Adipose tissue (tissue), 3 donors: ENCODE data around the gene AHSP. TPM values are rescaled to one million over a fixed set of nuclear protein-coding genes. Genes with fewer than 3 reads are reported as not detected.
"Not testable (repeated sequence)": the region's sequence is repeated elsewhere in the genome, so short reads cannot be mapped to it uniquely, and the experiment has no call there.

ENCODE experiments used
- H3K27ac ChIP-seq: one replicate; pipeline ENCODE4 v1.5.1; 2013; ENCODE audit warnings: low read depth, low read length
- WGBS, 3 donors: extraction: QIAGEN DNeasy Blood & Tissue Kit; methylation state at CpG; one replicate each; pipeline ENCODE4 v1.1.7; 2013; 5-methylcytosine and 5-hydroxymethylcytosine counted together
- polyA plus RNA-seq, 3 donors: library from polyadenylated mRNA; stranded (reverse); fragments of 200-250 nt; gene quantifications; one replicate each; pipeline ENCODE4 v1.2.3, GENCODE V29; 2013
- donor health status: healthy with polysubstance abuse.
- donor health status: Bipolar disorder and iron deficiency.
- donor health status: healthy.

Gene AHSP
- polyA plus RNA-seq, 3 donors, result 0.28 TPM; not detected in 2

DNA sequence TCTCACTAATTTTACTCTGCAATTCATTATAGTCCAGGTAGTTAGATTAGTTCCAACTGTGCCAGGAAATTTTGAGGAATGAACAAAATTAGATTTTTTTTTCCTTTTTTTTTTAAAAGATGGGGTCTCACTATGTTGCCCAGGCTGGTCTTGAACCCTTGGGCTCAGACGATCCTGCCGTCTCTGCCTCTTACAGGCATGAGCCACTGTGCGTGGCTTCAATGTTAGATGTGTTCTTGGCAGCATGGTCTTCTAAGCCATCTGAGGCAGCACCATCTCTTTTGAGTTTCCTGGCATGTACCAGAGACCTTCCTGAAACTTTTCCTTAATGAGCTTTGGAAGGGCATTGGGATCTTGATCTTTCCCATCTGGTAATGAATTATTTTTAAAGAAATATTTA lies 2.6 kb upstream of the AHSP start:
- WGBS, 3 donors, result 86 to 96% (median 91%) methylated on average over 3 of the region's 3 CpGs
- no peak overlapping the region for H3K27ac ChIP-seq

DNA sequence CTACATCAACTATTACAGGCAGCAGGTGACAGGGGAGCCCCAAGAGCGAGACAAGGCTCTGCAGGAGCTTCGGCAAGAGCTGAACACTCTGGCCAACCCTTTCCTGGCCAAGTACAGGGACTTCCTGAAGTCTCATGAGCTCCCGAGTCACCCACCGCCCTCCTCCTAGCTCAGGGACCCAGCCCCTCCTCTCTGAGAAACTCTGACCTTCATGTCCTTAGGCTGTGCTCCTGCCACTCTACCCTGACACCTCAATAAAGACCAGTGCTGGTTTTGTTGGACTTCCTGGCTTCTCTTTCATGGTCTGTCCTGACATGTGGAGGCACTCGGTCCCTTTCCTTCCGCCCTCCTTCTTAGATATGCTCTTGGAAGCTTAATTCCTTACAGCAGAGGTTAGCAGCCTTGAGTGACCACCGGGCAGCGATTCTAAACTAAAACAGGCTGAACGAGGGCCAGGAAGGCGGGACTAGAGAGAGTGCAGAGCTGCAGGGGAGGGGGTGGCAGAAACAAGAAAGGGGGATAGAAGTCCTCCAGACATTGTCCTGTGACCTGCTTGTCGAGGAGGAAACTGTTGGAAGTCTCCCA lies 915 bp downstream of the AHSP start:
- no peak overlapping the region for H3K27ac ChIP-seq
- WGBS, 3 donors, result 30 to 47% (median 41%) methylated on average over 11 of the region's 11 CpGs

DNA sequence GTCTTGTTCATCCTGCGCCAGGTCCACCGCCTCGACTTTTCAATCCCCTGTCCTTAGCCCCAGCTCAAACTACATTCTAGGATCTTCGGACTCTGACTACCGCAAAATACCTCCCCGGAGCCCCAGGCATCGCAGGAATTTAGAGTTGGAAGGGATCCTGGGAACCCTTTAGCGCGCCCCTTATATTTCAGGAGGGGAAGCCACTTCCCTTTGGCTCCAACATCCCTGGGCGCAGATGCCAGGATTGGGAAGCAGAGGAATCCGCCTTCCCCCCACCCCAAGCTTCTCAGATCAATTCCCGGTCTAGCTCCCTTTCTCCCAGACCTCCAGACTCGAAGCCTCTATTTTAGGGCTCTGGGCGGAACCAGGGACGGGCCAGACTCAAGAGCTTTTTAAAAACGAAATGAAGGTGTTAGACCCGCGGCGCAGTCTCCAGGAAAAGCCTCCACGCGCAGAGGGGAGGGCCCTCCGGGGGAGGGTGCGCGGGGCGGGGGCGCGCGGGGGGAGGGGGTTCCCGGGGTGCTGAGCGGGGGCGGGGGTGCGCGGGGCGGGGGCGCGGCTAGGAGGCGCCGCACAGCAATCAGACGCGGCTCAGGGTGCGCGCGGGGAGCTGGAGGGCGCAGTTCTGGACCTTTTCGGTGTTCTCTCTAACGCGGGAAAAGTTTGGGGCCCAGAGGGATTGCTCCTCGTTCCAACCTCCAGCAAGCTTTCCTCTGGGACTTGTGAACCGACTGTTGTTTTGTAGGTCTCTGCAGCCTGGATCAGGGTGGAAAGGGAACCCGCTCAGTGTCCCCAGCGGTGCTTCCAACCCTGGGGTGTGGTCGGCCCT lies 1.6 kb downstream of the AHSP start:
- H3K27ac ChIP-seq, result no peak overlapping the region
- WGBS, 3 donors, result 0 to 7% (median 6%) methylated on average over 50 to 52 of the region's 52 CpGs

DNA sequence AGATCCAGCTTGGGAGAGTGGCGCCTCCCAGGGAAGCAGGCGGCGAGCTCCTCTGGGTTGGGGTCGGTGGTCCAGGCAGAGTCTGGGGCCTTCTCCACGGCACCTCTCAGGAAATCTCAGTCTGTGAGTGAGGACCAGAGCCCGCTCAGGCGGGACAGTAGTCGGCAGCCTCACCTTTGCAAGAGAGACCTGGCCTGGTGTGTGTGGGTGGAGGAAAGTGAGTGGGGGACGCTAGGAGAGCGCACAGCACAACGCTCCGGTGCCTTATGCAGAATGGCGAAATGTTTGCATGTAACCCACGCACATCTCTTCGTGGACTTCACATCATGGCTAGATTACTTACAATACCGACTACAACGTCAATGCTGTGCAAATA lies 2.2 kb downstream of the AHSP start:
- H3K27ac ChIP-seq, result no peak overlapping the region
- WGBS, 3 donors, result 17 to 42% (median 39%) methylated on average over 17 of the region's 17 CpGs

DNA sequence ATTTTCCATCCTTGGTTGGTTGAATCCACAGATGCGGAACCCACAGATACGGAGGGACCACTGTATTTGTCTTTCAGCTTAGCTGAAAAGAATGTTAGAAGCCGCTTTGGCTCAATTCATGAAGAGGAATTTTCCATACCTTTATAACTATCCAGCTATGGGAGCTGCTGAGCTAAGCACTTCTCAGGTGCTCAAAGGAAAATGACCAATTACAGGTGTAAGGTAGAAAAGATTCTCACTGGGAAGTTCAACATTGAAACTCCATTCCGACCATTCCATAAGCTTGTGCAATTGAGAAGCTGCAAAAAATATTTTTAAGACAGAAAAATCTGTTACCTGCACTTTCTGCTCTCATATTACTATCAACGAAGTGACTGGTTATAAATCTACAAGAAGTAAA lies 2.7 kb downstream of the AHSP start:
- H3K27ac ChIP-seq, result no peak overlapping the region
- WGBS, 3 donors, result 58 to 78% (median 74%) methylated on average over 5 of the region's 5 CpGs

DNA sequence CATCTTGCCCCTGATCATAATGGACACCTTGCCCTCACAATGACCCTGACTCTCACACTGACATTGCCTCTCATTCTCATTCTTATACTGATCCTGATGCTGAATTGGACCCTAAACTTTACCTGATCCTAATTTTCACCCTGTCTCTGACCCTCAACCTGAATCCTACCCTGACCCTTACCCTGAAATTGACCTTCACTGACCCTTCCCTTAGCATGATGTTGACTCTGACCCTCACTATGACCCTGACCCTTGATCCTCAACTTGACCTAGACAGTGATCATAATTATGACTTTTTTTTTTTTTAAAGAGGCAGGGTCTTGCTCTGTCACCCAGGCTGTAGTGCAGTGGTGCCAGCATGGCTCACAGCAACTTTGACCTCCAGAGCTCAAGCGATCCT lies 3.4 kb downstream of the AHSP start:
- no peak overlapping the region for H3K27ac ChIP-seq
- WGBS, 3 donors, result 79 to 84% (median 82%) methylated on average over 1 of the region's 1 CpG

DNA sequence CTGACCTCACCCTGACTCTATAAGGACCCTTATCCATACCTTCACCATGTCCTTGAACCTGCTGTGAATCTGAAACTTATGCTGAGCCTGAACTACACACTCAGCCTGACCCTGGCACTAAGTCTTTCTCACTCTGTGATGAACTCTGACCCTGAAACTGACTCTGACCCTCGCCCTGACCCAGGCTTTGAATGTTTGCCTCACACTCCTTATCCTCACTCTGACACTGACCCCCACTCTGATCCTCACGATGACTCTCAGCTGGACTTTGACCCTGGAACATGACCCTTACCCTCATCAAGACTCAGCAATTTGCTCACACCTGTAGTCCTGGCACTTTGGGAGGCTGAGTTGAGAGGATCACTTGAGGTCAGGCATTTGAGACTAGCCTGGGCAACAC lies 4.4 kb downstream of the AHSP start:
- no peak overlapping the region for H3K27ac ChIP-seq
- WGBS, 3 donors, result 30 to 80% (median 66%) methylated on average over 2 of the region's 2 CpGs

DNA sequence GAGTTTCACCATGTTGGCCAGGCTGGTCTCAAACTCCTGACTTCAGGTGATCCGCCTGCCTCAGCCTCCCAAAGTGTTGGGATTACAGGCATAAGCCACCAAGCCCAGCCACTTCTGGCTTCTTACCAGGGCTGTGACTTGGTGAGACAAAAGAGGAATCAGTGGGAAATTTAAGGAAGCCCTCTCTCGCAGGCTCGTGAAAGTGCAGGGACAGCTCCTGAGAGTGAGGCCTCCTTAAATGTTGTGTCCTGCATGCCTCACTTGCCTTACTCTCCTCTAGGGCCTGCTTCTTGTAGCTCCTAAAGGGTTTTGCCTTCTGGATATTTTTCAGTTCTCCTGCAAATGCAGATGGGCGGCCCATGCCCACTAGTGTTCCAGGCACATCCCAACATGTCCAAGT lies 5.2 kb downstream of the AHSP start:
- no peak overlapping the region for H3K27ac ChIP-seq

DNA sequence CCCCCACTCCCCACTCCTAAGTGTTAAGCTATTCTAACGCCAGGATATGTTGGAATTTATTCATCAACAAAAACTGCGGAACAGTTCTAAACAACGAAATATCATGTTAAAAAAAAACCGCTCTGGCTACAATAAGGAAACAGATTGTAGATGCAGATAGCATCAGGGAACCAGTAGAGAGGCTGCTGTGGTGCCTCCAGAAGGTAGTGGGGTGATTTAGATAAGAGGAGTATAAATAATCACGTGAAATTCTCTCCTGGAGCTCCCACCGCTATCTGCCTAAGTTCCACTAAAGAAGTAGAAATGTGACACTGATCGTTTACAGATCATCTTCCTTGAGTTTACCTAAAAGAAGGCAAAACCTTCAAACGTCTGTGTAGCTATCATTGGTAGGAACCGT lies 8.0 kb downstream of the AHSP start:
- 30 to 58% (median 31%) methylated on average over 9 of the region's 9 CpGs for WGBS, 3 donors
- H3K27ac ChIP-seq, result no peak overlapping the region

More for the DNA sequence above, 5.2 kb downstream of the AHSP start:
- 76 to 86% (median 77%) methylated on average over 4 of the region's 4 CpGs for WGBS, 3 donors

DNA sequence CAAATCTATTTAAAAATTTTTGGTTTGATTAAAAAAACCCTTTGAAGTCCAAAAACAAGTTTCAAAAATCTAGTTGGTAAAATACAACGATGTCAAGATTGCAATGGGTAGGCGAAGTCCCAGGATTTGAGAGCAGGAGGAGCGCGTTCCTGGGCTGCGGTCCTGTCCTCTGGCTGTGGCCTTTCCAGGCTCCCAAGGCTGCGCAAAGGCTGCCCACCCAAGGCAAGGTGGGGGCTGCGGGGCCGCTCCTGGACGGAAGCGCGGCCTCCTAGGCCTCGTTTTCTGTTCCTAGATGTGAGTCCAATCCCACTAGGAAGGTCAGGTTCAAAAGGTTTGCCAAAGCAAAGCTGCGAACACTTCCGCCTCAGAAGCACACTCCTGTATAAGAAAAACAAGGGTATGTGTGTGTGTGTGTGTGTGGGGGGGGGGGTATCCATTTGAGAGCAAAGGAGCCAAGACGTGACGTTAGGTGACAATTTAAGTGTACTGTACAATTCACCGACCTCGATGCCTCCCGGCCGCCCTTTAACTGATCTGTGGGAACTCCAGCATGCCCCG lies 9.2 kb downstream of the AHSP start:
- WGBS, 3 donors, result 64 to 78% (median 72%) methylated on average over 21 of the region's 21 CpGs
- no peak overlapping the region for H3K27ac ChIP-seq

DNA sequence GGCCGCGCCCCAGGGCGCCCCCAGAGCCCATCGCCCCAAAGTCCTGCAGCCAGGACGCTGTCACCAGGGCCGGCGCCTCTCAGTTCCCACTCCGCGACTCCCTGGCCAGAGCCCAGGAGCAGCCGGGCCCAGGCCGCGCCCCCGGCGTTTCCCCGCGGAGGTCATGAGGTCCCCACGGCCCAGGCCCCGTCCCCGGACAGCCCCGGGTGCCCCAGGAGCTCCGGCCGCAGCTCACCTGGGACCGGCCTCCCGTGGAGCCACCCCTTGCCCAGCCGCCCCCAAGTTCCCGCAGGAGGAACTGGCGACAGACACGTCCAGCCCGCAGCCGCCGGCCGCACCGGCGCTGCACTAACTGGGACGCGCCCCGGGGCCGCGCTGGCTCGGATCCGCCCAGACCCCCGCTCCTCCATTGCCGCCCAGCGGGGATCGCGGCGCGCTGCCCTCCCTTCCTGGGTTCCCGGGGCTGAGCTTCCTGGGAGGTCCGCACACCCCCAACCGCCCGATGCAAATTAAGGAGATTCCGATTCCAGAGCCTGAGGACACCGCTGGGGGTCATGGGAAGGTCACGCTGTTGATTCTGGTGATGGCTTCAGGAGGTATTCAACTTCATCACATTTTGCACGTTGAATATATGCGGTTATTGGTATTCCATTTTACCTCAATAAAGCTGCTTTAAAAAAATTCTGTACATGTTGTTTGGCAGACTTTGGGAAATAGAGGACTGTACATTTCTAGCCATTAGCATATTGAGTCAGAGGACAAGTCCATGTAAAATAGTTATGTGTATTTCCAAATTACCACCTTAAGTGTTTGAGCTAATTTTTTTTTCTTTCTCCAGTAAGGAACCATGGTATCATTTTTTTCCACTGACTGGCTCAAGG lies 9.9 kb downstream of the AHSP start:
- H3K27ac ChIP-seq, result no peak overlapping the region
- WGBS, 3 donors, result 4 to 7% (median 5%) methylated on average over 43 to 57 of the region's 57 CpGs

DNA sequence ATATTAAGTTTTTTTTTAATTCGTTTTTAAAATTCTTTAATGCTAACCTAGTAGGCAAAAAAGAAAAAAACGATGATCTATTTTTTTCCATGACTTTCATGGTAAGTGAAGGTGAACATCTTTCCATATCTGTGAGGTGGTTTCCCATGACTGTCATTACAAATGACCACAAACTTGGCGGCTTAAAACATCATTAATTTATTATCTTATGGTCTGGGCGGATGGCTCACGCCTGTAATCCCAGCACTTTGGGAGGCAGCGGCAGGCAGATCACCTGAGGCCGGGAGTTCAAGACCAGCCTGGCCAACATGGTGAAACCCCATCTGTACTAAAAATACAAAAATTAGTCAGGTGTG lies 10.5 kb downstream of the AHSP start:
- WGBS, 3 donors, result 70 to 75% (median 71%) methylated on average over 7 of the region's 7 CpGs
- H3K27ac ChIP-seq, result not testable (repeated sequence)

DNA sequence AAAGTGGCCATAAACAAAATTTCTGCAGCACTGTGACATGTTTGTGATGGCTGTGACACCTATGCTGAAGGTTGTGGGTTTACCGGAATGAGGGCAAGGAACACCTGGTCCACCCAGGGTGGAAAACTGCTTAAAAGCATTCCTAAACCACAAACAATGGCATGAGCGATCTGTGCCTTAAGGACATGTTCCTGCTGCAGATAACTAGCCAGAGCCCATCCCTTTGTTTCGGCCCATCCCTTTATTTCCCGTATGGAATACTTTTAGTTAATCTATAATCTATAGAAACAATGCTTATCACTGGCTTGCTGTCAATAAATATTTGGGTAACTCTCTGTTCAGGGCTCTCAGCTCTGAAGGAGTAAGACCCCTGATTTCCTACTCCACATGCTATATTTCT lies 12.1 kb downstream of the AHSP start:
- H3K27ac ChIP-seq, result not testable (repeated sequence)
- WGBS, 3 donors, result 76 to 92% (median 87%) methylated on average over 4 of the region's 4 CpGs

DNA sequence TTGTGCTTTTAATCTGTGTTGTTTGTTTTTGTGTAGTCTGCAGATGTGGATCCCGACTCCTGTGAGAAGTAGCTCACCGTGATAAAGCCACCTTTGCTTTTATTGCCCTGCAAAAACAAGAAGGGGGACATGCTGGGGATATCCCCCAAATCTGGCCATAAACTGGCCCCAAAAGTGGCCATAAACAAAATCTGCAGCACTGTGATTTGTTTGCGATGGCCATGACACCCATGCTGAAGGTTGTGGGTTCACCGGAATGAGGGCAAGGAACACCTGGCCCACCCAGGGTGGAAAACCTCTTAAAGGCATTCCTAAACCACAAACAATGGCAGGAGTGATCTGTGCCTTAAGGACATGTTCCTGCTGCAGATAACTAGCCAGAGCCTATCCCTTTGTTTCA lies 15.1 kb downstream of the AHSP start:
- WGBS, 3 donors, result 90 to 94% (median 90%) methylated on average over 4 of the region's 4 CpGs
- H3K27ac ChIP-seq, result no peak overlapping the region

DNA sequence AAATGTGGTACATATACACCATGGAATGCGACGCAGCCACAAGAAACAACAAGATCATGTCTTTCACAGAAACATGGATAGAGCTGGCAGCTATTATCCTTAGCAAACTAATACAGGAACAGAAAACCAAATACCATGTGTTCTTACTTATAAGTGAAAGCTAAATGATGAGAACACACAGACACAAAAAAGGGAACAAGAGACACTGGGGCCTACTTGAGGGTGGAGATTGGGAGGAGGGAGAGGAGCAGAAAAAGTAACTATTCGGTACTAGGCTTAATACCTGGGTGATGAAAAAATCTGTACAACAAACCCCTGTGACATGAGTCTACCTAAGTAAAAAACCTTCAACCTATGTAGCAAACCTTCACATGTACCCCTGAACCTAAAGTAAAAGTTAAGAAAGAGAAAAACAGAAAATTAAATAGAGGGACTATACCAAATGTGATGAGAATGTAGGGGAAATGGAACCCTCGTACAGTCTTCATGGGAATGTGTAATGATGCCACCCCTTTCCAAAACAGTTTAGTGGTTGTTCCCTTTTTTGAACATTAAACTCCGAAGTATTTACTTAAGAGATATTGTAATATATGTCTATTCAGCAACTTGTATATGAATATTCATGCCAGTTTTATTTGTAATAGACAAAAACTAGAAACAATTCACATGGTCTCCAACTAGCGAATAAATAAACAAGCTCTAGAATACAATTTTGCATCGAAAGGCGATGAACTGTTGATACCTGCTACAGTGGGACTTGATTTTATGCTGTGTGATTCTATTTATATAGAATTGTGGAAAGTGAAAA lies 33.9 kb downstream of the AHSP start:
- WGBS, 3 donors, result 75 to 80% (median 80%) methylated on average over 8 of the region's 8 CpGs
- no peak overlapping the region for H3K27ac ChIP-seq

DNA sequence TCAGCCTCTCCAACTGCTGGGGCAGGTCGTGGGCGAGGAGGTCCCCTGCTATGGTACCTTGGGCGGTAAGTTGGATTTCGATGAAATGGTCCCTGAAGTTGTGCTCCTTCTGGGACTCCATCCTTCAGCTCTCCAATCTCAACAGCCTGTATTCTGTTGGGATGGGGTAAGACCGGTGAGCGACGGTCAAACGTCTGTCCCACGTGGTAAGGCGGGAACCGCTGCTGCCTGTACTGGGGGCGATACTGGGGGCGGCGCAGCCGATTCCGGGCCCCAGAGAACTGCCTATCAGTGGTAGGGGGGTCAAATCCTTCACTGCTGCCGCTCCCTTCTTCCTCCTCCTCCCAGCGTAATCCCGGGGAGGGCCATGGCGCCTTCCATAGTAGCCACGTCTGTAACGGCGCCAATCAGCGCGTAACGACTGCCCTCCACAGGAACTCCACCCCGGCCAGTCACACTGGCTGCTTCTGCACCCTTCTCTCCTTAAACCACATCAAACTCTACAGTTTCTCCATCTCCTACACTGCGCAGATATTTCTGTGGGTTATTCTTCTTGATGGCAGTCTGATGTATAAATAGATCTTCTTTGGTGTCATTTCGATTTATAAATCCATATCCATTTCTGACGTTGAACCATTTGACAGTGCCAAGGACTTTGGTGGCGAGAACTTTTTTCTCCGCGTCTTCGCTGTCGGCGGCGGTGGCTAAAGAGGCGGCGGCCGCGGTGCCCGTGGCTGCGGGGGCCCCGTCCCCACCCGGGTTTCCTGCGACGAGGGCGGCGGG lies 41.1 kb downstream of the AHSP start:
- WGBS, 3 donors, result 5 to 11% (median 10%) methylated on average over 48 to 49 of the region's 49 CpGs
- H3K27ac ChIP-seq, result no peak overlapping the region

DNA sequence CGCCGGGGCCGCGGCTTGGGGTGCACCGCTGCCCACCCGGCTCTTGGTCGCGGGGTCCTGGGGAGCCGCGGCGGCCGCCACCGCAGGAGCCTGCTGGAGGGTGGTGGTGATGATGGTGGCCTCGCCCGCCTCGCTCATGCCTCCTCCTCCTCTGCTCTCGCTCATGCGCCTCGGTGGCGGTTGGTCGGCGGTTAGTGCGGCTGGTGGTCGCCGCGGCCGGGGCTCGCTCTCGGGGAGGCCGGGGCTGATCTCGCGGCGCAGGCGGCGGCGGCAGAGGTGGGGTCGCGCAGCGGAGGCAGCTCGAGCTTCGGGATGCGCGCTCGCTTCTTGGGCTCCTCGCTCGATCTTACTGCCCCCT lies 41.6 kb downstream of the AHSP start:
- WGBS, 3 donors, result 1 to 2% (median 2%) methylated on average over 28 to 46 of the region's 46 CpGs
- H3K27ac ChIP-seq, result no peak overlapping the region

DNA sequence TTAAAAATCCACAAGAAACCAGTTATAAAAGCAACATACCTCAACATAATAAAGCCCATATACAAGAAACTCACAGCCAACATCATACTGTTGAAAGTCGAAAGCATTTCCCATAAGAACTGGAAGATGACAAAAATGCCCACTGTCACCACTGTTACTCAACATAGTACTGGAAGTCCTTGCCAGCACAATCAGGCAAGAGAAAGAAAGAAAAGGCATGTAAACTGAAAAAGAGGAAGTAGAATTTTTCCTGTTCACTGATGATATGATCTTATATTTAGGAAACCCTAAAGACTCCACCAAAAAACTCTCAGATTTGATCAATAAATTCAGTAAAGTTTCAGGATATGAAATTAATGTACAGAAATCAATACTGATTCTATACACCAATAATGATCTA lies 45.1 kb downstream of the AHSP start:
- H3K27ac ChIP-seq, result no peak overlapping the region
- WGBS, 3 donors, result 47 to 55% (median 50%) methylated on average over 1 of the region's 1 CpG
